ENCODE results near the gene CASP9.
"Not testable (repeated sequence)": the region's sequence is repeated elsewhere in the genome, so short reads cannot be mapped to it uniquely, and the experiment has no call there.

Gene CASP9

DNA sequence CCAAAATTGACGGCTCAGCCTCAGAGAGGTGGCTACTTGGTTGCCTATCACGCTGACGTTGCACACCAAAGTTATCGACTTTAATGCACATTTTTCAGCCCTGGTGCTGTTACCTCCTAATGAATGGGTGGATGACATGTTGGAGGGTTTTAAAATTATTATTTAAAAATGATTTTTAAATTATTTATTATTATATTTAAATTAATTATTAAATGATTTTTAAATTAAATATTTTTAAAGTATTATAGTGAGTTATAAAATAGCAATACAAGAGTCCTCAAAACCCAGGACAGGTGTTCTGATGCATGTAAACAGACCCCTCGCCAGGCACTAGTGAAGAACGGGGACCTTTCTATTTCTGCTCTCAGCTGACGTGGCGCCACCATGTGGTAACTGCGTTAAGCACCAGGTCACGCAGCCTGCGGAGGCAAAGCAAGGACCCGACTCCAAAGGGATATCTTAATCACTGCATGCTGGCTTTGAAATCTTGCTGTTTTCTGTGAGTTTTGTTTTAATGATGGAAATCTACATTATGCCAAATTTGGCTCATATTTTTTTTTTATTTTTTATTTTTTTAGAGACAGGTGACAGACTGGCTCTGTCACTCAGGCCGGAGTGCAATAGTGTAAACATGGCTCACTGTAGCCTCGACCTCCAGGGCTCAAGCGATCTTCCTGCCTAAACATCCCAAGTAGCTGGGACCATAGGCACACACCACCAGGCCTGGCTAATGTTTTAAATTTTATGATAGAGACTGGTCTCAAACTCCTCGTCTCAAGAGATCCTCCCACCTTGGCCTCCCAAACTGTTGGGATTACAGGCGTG, 22.6 kb downstream of the CASP9 start:
- peak in 1 of 2 donors; percentile 35 for DNase-seq (ENCODE audit: extremely low read depth in 1 of 2, low read depth in 1 of 2)

DNA sequence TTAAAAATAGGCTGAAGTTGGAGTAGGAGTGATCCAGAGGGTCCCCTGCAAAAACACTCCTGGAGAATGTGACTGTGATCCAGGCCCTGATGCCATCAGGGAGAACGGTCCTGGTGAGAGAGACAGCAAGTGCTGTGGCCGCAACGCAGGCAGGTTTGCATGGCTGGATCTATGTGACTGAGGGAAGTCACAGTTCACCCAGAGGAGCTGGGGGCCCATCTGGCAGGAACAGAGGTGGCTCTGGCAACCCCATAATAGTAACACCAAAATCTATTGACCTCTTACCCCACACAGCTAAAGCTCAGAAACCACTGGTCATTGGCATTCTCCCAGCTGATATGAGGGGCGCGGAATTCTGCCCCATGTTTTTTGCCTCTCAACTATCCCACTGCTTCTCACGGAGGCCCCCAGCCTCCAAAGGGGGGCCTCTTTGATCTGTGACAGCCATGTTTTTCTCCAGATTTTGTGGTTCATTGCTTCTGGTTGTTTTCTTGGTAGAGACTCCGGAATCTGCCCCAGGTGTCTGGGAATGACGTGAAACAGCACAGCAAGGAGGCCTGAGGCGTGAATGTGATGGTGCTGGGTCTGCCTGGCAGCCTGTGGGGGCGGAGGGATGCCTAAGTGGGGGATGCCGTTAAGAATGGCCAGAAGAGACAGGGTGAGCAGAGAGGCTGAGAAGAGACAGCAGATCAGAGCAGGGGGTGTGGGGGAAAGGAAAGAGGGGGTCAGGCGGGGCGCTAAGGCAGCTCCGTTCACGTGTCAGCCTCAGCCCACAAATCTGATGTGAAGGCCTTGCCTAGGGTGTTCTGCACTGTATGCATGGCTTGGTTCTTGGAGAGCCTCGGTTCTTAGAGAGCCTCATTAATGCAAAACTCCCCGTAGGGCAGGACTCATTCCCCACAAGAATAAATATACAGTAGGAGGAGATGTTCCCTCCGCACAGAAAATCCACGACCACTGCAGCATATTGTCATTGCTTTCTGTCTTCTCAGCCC, 23.5 kb downstream of the CASP9 start:
- DNase-seq (ENCODE audit: extremely low read depth in 1 of 2, low read depth in 1 of 2) = no peak

DNA sequence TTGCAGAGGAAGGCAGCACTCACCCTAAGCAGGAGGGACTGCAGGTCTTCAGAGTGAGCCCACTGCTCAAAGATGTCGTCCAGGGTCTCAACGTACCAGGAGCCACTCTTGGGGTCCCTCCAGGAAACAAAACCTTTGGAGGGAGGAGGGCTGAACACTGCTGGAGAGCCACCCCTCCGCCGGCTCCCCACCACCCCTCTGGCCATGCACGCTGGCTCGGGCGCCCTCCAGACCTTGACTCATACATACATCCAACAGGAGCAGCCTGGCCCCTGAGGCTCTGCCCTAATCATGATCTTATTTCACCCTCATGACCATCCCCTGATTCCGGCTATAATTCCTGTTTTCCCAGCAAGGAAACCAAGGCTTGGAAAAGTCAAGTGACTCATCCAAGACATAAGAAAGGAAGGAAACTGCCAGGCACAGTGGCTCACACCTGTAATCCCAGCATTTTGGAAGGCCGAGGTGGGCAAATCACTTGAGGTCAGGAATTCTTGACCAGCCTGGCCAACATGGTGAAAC, 30.1 kb downstream of the CASP9 start:
- no peak for DNase-seq (ENCODE audit: extremely low read depth in 1 of 2, low read depth in 1 of 2)

DNA sequence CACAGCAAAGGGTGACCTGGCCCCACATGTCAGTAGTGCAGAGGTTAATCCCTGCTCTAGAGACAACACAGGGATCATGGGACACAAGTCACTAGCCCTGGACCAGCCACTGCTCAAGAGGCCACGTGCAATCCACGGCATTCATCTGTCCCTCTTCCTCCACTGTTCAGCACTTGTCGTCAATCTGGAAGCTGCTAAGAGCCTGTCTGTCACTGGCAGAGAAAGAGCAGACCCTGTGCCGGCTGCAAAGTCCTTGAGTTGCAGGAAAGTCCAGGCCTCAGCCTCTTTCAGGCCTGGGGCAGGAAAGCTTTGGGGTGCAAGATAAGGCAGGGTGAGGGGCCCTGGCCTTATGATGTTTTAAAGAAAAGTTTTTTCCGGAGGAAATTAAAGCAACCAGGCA, 31.4 kb downstream of the CASP9 start:
- no peak for DNase-seq (ENCODE audit: extremely low read depth in 1 of 2, low read depth in 1 of 2)

DNA sequence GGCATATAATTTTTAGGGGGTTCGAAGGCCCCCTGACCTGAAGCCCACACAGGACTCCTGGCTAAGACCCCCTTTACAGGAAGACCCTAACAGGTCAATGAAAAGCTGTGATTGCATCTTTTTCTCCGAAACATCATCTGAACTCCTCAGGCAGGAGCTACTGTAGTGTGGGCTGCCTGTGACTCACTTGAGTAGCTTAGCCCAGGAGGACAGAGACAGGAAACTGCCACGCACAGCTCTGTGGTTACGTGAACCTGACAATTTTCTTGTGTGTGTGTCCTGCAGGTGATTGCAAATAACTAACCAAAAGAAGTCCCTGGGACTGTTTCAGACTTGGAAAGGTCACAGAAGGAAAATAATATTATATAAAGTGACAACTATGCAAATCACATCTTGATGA, 33.0 kb downstream of the CASP9 start:
- DNase-seq (ENCODE audit: extremely low read depth in 1 of 2, low read depth in 1 of 2) = not testable (repeated sequence)

DNA sequence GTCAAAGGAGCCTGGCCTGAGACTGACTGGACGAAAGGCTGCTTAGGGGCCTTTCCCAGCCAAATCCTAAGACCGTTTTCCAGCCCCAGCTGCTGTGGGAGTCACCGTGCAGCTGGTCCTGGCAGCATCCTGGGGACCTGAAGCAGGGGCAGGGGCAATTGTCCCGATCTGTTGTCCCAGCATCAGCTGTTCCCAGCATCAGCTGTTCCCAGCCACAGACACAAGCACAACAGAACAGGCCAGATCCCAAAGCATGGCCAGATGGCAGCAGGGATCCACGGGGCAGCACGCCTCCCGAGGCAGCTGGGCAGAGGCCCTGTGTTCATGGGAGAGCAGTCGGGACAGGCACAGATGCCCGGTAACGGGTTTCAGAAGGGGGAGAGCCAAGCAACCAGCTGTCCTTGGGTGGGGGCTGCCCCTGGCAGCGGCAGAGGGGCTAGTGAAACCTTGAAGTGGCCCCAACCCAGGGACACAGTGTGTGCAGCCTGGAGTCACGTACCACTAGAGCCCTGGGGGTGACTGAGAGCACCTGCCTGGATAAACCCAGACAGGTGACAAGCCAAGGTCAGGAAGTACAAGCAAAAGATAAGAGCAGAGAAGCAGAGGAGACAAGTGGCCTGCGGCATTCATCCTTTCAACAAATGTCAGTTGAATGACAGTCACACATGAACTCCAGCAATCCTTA, 34.8 kb downstream of the CASP9 start:
- DNase-seq (ENCODE audit: extremely low read depth in 1 of 2, low read depth in 1 of 2) = no peak

DNA sequence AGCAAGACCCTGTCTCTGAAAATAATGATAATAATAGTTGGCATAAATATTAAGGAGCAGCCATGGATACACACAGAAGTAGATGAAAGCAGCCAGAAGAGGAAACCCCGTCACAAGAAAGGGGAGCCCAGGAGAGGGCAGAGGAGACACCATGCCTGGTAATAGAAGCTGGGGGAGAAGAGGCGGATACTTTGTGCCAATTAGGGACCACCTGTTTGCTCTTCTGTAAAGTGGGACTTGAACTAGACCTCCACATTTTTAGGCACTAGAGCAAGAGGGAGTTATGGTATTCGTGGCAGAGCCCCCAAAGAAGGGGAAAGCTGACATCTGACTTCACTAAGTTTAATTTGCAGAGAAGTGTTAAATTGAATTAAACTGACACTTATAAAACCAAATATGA, 35.6 kb downstream of the CASP9 start:
- DNase-seq (ENCODE audit: extremely low read depth in 1 of 2, low read depth in 1 of 2) = no peak

DNA sequence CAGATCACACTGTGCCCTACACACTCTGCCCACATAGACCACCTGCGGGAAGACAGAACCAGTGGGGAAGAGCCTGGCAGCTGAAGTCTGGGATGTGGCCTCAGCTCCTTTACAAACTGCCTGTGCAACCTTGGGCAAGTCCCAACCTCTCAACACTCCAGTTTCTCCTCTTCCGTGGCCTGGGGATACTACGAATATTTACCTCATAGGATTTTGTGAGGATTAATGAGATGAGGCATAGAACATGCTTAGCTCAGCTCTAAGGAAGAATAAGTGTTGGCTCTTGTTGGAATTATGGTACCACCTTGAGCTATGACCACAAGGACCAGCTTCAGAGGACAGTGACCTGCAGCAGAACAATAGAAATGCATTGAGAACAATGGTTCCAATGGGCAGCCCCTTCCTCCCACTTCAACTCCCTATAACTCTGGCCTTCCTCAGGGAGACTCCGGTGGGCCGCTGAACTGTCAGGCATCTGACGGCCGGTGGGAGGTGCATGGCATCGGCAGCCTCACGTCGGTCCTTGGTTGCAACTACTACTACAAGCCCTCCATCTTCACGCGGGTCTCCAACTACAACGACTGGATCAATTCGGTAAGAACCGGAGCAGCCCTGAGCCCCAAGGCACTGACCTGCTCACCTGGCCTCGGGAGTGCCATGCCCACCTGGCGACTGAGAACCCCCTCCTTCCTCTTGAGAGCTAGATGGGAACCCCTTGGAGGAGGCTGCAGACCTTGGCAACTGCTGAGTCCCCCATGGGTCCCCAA, 37.0 kb downstream of the CASP9 start:
- not testable (repeated sequence) for DNase-seq (ENCODE audit: extremely low read depth in 1 of 2, low read depth in 1 of 2)

DNA sequence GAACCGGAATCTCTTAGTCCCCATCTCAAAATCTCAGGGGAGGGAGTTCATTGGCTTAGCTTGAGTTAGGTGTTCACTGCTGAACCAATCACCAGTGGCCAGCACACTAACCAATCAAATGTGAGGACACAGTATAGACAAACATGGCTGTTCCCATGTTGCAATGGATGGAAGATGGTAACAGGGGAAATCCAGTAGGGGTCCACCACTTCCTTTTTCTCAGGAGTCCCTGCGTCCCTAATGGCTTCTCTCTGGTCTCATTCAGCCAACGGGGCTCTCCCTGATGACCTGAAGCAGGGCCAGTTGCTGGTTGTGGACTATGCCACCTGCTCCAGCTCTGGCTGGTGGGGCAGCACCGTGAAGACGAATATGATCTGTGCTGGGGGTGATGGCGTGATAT, 38.4 kb downstream of the CASP9 start:
- no peak for DNase-seq (ENCODE audit: extremely low read depth in 1 of 2, low read depth in 1 of 2)

DNA sequence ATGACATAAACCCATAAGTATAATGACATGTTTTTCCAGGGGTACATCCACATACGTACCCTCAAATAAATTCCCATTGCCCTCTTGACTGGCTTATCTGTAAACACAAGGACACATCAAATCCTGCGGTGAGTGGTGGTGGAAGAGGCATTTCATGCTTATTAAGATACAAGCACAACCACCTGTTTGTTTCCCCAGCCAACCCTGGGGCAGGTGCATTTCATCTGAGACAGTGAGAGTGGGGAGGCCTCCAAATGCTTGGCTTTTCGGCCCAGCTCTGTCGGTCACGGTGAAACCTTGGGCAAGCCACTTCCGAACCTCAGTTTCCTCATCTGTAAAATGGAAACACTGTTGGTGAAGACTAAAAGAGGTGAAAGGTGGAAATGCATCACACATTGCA, 39.6 kb downstream of the CASP9 start:
- DNase-seq (ENCODE audit: extremely low read depth in 1 of 2, low read depth in 1 of 2) = not testable (repeated sequence)

DNA sequence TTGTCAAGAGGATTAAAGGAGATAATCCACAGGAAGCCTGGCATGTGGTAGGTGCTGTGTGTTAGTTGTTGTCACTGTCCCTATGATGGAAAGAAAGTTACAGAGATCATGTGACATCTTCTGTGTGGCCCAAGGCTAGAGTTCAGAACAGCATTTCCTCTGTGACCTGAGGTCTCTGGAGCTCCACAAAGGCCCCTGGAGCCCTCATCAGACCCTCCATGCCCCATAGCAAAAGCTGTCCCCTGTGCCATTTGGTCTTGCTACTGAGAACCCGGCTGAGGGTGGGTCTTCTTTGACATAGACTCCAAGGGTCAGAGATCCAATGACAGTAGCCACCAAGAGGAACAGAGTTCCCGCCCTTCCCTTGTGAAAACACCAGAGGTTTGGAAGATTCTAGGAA, 40.0 kb downstream of the CASP9 start:
- DNase-seq (ENCODE audit: extremely low read depth in 1 of 2, low read depth in 1 of 2) = no peak

DNA sequence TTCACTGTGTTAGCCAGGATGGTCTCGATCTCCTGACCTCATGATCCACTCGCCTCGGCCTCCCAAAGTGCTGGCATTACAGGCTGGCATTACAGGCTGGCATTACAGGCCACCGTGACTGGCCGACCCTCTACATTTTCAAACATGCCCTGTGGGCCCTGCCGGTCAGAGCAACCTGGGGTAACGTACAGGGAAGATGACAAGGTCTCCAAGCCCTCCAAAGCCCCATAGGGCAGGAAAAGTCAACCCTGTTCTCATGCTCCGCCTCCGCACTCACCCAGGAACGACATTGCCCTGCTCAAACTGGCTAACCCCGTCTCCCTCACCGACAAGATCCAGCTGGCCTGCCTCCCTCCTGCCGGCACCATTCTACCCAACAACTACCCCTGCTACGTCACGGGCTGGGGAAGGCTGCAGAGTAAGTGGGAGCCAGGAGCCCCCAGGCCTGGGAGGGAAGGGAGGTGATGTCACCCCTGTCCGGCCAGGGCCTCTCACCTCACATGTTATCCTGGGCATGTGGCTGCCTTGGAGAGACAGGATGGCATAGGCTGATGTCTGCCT, 41.0 kb downstream of the CASP9 start:
- DNase-seq (ENCODE audit: extremely low read depth in 1 of 2, low read depth in 1 of 2) = not testable (repeated sequence)

DNA sequence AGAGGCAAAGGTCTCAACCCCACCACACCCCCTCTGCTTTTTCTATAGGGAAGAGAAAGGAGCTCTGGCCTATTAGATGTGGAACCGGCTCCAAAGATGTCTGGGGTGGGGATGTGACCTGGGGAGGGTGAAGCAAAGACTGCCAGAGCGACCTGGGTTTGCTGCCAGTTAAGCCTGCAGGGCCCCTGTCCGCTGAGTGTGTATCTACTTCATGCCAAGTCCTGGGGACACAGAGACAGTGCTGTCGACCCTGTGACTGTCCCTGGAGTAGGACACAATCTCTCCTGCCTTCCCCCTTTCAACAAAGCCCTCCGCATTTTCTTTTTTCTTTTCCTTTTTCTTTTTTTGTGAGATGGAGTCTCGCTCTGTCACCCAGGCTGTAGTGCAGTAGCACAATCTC, 41.6 kb downstream of the CASP9 start:
- not testable (repeated sequence) for DNase-seq (ENCODE audit: extremely low read depth in 1 of 2, low read depth in 1 of 2)

DNA sequence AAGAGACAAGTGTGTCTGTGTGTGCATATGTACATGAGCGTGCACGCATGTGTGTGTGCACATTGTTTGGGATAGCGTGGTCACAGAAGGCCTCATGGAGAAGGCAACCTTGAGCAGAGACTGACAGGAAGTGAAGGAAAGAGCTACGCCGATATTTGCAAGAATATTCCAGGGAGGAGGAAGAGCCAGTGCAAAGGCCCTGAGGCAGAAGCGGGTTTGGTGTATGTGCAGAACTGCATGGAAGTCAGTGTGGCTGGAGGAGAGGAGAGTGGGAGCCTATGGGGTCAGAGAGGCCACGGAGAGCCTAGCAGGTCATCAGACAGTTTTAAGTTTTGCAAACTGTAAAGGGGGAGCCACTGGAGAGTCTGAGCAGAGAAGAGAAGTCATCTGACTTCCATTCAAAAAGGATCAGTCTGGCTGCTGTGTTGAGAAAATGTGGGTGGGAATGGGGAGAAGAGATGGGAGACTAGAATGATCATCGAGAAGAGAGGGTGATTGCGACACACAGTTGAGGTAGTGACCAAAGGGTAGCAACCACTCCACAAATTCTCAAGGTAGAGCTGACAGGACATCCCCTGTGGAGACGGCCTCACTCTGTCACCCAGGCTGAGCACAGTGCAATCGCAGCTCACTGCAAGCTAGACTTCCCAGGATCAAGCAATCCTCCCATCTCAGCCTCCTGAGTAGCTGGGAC, 44.2 kb downstream of the CASP9 start:
- DNase-seq (ENCODE audit: extremely low read depth in 1 of 2, low read depth in 1 of 2) = no peak

DNA sequence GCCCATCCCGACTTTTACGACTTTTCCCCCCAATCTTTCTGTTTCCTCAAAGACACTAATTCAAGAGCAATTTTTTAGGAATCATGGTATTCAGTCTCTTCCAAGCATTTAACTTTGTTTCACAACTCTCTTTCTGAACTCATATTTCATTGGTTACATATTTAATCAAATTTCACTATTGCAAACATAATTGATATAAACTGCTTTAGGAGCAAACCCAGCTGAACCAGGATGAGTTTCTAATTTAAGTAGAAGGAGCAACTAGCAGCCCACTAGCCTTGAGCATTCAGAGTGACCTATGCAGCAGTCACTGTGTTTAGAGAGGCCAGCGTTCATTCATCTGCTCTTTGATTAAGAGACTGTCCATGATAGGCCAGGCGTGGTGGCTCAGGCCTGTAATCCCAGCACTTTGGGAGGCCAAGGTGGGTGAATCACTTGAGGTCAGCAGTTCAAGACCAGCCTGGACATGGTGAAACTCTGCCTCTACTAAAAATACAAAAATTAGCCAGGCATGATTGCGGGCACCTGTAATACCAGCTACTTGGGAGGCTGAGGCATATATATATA, 46.3 kb downstream of the CASP9 start:
- DNase-seq (ENCODE audit: extremely low read depth in 1 of 2, low read depth in 1 of 2) = no peak

DNA sequence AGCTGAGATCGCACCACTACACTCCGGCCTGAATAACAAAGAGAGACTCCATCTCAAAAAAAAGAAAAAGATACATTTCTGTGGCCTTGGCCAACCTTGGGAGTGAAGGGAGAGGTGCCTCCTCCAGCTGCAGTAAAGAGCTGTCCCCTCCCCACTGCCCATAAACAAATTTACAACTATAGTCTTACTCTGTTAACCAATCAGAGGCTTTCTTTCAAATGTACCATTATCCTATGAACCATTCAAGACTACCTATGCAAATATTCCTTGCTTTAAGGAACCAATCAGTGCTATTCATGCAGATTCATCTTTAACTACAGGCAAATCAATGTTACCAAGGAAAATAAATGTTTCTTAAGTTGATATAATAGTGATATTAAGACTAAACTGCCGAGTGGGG, 47.1 kb downstream of the CASP9 start:
- DNase-seq (ENCODE audit: extremely low read depth in 1 of 2, low read depth in 1 of 2) = no peak

DNA sequence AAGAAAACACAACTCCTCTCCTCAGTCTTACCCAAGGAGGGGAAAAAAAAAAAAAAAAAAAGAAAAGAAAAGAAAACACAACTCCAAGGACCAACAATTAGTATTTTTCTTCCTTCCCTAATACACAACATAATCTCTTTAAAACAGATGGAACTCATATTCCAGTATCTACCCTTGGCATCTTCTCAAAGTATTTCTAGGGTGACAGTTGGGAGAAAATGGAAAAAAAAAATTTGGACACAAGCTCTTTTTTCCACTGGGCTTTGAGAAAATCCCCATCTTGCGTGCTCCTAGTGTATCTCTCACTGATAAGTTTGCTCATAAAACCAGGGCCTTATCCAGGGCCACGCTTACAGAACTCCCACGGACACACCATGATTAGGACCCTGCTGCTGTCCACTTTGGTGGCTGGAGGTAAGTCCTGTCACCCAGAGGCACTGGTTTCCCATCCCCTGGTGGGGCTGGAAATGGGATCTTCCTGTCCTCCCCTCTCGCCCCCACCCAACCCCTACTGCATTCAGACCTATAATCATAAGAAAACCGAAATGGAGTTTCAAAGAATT, 48.2 kb downstream of the CASP9 start, which contains the start of gene CELA2B:
TSS of gene CELA2B (plus strand) at position 353 of the 563 bp plus-strand sequence. CDS start at position 375, 22 bp downstream.
- DNase-seq (ENCODE audit: extremely low read depth in 1 of 2, low read depth in 1 of 2) = no peak

DNA sequence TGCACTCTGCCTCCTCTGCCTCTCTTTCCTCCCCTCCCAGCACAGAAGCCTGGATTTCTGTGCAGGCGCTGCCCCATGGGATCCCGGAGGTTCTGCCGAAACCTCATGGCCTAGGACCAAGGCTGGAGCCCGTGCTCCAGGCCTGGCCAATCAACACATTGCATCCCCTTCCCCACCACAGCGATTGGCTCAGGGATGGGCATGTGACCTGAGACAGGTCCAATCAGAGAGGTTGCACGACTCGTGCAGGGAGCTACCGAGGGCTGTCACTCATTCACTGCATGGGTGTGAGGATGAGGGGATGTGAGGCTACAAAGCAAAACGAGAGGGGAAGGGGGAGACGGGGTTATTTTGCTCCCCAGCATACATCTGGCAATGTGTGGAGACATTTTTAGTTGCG, 51.4 kb downstream of the CASP9 start:
- DNase-seq (ENCODE audit: extremely low read depth in 1 of 2, low read depth in 1 of 2) = no peak
